CD4-positive, alpha-beta T cell treated with Interleukin-17A for 1 hour (primary cell): ENCODE measurements around the gene LHPP.

Experiments used
- DNase-seq: peaks from one replicate; pipeline ENCODE4 v3.0.0-alpha.2; 2020

Gene LHPP

DNA sequence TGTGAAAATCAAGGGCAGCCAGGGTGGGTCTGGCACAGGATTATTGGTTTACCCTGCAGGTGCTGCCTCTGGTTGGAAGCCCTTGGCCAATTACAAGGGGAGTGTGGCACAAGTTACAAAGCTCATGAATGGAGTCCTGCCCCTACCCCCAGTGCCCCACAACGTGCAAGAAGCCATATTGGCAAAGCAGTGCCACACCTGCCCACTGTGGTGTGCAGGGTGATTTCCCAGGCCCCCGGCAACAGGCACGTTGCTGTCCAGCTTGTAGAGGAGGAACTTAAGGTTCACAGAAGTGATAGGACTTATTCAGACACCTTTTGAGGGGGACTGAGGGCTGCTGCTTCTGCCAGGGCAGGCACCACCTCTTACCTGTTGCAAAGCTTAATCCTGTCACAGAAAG is 11.4 kb downstream of the LHPP start:
- DNase-seq = no peak

DNA sequence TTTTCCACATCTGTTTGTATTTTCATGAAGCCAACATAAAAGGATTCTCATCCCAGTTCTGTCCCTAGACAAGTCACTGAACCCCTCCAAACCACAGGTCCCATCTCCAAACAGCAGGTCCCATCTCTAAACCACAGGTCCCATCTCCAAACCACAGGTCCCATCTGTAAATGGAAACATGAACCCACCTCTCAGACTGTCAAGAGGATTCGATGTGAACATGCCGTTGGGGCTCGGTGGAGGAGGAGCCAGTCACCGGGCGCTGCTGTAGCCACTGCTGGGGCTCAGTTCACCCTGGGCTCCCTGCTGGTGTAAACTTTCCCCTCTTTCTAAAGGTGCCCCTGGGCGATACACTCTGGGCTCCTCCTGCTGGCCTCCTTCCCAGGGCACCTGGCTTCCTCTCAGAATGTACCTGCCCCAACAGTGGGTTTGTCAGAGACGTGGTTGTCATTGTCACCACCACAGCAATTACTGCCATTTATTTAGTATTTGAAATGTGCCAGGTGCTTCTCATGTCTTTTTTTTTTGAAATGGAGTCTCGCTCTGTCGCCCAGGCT is 13.0 kb downstream of the LHPP start:
- no peak for DNase-seq

DNA sequence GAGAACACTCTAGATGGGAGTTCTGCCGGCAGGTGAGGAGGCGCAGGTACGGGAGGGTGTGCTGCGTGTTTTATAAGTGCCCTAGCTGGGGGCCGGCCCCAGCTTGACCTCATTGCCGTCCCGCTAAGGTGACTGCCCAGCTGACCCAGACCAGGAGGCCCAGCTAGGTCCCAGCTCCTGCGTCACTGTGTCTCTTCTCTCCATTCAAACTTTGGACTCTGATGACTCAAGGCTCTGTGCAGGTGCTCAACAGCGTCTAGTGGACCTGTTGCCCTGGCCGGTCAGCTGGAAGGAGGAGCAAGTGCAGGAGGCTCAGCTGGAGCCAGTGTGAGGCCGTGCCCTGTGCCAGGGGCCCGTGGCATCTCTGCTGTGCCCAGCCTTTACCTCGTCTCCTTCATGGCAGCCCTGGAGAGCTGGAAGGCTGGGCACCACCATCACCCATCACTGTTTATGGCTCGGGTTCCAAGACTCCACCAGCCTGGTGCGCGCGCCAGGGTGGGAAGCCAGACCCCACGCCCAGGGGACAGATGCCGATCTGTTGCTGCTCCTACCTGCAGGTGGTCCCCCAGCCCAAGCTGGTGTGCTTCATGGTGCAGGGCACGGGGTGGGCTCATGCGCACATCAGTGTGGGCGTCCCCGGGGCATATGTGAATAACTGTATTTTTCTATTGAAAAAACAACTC is 14.6 kb downstream of the LHPP start:
- no peak for DNase-seq

DNA sequence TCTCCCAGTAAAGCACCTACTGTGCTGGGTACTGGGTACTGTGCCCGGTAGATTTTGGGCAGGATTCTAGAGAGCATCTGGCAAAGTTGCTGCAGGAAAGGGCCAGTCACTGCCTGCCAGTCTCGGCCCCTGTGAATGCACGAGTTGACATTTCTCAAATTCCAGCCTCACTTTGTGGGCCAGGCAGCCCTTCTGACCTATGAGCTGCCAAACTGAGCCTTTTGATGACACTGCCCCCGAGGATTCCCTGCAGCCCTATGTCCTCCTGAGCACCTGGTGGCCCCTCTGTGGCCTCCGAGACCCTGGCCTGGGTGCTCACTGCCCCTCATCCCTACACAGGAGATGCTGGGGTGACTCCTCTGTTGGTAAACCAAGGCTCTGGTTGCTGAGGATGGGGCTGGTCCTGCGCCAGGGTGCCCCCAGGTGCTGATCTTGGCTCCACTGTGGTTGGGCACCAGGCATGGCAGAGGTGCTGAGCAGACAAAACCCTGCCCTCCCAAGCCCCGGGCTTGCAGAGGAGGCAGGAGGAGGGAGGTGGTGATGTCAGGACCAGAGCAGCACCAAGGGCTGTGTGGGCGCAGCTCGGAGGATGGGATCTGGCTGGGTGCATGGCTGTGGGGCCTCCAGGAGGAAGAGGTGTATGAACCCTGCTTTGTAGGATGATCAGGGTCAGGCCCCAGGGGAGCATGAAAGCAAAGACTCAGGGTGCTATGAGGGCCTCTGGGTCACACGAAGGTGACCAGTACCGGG is 16.2 kb downstream of the LHPP start:
- DNase-seq = no peak

DNA sequence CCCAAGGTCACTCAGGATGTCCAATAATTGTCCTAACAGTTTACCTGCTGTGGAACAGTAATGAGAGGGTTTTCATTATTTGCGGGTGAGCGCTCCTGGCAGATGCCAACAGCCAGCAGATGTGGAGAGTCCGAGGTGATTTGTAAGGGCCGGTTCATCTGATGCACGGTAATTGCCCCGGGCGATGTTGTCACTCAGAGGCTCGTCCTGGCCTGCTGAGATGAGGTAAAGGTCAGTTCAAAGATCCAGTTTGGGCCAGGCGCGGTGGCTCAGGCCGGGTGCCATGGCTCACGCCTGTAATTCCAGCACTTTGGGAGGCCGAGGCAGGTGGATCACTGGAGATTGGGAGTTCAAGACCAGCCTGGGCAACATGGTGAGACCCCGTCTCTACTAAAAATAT is 16.9 kb downstream of the LHPP start:
- no peak for DNase-seq

DNA sequence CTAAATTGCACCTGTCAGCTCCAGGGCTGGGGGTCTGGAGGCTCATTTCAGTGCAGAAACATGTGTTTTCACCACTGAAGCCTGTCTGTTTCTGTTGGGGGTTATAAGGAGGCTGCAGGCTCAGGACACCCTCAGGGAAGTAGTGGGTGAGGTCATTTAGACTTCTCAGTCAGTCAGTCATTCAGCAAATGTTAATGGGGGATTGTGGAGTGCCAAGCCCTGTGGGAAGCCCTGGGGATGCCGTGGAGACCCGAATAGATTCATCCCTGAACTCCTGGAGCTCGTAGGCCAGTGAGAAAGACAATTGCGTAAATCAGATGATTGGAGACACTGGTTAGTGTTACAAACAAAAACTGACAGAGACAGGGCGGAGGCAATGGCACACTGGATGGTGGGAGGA is 19.2 kb downstream of the LHPP start:
- no peak for DNase-seq

DNA sequence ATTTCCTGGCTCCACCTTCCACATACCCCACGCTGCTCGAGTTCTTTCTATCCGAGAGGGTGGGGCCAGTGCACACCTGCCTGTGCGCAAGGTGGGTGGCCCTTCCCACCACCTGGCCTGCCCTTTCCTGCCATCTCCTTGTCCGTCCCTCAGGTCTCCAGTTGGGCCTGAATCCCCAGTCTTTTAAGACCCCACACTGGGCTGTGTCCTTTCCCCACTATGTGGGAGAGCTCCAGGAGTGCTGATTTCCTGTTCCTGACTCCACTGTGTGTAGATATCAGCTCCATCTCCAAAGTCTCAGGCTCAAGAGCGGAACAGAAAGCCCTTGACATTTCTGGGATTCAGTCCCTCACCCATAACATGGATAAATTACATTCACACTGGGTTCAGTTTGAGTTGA is 20.1 kb downstream of the LHPP start:
- no peak for DNase-seq

DNA sequence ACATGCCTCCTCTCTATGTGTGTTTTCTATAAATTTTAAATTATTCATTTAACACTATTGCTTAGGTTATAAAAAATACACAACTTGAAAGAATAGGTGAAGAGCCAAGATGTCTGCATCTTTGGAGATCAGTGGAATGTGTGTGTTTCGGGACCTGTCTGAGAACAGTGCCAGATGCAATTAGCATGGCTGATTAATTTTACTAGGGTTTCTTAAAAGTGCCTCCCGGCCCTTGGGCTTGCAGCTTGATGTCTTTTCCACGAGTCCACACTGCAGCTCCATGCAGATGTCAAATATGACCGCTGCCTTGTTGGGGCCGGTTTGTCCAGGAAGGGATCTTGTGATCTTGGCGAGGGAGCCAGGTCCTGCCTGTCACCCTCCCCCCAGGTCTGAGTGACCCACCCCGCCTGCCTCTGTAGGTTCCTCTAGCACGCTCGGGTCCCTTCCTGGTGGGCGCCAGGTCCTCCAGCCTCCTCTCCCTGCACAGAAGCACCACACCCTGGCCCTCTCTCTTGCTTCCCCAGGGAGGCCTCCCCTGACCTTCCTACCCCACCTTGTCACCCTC is 20.7 kb downstream of the LHPP start:
- no peak for DNase-seq

DNA sequence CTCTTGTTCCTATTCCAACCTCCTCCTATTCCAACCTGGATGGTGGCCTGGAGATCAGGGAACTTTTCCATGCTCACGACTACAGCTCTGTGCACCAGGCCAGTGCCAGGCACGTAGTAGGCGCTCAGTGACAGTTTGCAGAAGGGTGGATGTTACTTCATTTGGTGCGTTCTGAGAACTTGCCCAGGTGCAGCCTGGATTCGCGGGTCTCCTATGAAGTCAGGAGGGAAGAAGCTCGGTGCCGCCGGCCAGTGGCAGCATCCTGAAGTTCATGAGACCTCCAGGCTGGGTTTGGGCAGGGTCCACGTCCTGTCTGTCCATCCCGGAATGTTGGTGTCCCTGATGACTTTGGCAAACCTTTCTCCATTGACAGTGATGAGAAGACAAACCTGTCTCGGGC is 21.3 kb downstream of the LHPP start:
- no peak for DNase-seq

DNA sequence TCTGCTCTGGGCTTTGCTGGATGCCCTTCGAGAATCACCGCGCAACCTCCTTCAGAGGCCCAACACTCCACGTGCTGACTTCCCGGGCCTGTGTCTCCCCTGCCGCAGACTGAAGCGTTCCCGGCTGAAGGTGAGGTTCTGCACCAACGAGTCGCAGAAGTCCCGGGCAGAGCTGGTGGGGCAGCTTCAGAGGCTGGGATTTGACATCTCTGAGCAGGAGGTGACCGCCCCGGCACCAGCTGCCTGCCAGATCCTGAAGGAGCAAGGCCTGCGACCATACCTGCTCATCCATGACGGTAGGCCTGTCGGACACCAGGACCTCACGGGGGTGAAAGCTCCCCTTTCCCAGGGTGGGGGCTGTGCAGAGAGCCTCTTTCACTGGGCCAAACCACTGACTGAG is 22.4 kb downstream of the LHPP start:
- DNase-seq = no peak

DNA sequence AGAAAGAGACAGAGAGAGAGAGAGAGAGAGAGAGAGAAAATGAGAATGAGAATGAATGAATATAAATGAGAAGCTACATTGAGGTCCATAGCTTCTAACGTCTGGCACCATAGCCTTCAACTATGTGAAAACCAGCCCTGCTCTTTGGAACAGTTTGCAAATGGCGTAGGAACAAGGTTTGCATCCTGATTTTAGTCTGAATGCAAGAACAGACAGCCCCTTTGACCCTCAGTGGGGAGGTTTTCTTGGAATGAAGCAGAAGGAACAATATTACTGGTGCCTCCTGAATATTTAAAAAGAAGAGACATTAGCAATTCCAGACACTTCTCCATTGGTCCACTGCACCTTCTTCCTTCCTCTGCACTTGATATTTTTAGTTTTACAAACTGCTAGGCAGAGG is 23.0 kb downstream of the LHPP start:
- DNase-seq = no peak

DNA sequence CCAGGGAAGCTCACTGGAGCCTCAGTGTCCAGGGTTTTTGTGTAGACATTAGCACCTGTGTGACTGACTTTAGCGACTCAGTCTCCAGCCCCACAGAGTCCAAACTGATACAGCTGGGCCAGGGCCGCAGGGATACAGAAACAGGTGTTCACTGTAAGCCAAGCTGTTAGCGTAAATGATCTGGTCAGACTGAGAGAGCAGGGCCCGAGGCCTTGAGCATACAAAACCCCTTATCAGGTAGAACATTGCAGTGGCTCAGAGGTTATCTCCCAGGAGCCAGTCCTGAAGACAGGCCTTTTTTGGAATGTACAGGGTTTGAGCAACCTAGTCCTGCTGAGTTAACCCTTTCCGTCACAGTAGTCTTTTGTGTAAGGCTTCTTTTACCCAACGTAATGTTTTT is 25.0 kb downstream of the LHPP start:
- DNase-seq = no peak

DNA sequence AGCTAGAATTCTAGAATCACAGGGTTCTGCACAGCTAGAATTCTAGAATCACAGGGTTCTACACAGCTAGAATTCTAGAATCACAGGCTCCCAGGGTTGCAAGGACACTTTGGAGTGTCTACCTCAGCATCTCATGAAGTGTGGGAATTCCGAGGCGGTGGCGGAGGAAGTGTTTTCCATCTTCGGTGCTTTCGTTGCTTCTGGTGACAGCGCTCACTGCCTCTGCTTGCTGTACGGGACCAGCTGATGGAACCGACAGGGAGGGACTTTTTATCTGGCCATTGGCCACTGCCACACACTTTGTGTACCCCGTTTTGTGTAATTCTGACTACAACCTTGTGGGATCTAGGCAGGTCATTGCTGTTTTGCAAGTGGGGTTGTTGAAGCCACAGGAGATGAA is 29.5 kb downstream of the LHPP start:
- DNase-seq = no peak

DNA sequence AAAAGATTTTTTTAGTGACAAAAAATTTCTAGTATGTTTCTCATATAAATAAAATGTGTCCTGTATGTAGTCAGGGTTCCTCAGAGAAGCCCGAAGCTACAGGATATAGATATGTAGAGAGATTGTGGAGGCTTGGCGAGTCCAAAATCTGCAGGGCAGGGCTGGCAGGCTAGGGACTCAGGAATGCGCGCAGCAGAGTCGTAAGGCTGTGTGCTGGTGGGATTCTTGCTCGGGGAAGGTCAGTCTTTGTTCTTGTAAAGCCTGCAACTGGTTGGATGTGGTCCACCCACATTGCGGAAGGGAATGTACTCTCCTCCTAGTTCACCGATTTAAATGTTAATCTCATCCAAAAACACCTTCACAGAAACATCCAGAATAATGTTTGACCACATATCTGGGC is 30.6 kb downstream of the LHPP start:
- DNase-seq = no peak

DNA sequence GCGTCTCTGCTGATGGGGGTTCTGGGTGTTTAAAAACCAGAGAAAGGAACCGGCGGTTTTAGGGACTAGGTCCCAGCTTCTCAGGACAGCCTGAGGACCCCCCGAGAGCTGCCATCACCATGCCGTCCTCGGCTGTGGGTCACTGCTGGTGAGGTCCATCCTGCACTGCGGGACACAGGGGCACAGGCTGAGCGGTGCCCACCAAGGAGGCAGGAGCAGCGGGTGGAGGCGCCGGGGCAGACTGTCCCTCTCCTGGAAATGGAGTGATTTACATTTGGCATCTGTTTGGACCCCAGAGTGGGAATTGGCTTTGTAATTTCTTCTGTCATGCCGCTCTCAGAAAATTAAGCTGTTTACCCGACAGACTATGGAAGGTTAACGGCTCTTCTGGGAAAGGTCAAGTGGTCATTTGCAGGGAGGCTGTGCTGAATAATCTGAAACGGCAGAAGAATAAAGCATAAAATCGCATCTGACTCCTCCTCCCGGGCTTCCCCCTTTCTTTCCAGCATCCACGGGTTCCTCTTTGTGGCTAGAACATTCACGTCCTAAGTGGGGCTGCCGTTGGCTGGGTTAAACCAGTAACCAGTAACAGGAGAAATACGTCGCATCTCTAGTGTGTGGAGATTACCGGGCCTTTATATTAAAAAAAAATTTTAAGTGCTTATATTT is 31.7 kb downstream of the LHPP start:
- DNase-seq = no peak

DNA sequence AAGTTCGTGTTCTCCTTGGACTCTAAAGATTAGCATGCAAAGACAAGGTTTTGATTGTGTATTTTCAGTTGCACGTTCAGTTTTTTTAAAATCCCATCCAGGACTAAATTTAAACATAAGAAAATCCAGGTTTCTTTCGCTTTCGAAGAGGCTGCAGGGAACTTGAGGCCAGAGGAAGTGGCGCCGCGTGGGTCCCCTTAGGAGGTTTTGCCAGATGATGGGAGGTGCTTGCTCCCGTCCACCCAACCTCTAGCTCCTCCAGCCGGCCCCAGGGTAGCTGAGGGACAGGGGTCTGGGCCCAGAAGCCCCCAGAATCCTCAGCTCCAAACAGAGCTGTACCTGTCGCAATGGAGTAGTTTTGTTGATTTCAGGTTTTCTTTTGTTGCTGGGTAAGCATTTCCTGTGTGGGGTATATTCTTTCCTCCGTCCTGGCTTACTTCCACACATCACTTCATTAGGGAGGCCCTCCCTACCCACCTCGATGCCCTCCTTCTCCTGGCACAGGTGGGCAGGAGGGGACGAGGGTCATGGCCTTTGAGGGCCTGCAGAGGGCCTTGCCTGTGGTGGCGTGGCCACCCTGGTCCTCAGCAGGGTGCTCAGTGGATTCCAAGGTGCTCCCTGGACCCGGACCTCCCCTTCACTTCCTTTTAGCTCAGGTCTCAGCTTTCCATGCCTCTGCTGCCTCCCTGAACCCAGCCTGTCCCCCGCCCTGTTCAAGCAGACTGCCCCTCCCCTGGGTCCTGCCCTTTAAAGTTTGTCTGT is 32.6 kb downstream of the LHPP start:
- no peak for DNase-seq

DNA sequence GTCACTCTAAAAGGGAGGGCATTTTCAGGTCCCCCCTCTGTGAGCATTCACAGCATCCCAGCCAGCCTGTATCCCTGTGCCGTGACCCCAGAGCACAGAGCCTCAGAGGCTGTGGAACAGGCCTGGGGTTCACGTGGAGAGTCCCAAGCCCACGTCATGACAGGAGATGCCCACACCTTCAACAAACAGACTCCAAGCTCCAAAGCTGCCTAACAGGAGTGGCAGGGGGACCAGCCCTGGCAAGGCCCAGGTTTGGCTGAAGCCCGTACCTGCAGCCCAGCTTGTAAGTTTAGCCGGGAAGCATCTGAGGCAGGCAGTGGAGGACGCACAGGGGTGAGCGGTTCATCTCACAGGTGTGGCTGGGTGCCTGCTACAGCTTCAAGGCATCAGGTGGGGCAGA is 33.5 kb downstream of the LHPP start:
- DNase-seq = no peak

DNA sequence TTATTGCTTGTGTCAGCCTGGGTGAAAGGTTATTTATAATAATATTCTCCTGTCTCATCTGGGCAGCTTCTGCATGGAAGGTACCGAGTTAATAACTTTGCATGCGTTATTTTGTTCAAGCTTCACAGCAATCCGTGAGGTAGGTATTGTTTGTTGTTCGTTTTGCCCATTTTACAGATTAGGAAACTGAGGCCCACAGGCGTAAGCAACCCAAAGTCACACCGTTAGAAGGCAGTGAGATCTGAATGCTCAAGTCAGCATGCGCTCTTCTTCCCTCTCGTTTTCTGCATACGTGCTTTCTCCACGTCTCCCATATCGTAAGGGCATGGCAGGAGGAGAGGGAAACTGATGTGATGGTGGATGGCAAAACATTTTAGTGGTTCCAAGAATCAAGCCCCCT is 34.1 kb downstream of the LHPP start:
- DNase-seq = no peak

DNA sequence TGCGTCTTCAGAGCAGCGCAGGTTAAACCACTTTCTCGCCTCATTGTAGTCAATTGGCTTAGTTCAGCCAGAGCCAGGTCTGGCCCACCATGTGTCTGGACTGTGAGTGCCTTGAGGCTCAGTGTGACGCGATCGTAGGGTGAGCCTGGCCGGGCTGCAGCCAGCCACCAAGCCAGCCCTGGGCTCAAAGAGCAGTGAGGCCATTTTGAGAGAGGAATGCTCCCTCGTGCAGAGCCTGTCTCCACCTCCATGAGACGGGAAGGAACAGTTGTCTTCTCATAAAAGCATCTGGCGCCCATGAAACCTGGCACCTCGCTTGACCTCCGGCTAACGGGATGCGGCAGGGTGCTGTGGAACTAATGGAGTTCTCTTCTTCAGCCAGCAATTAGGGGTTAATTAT is 34.5 kb downstream of the LHPP start:
- no peak for DNase-seq

DNA sequence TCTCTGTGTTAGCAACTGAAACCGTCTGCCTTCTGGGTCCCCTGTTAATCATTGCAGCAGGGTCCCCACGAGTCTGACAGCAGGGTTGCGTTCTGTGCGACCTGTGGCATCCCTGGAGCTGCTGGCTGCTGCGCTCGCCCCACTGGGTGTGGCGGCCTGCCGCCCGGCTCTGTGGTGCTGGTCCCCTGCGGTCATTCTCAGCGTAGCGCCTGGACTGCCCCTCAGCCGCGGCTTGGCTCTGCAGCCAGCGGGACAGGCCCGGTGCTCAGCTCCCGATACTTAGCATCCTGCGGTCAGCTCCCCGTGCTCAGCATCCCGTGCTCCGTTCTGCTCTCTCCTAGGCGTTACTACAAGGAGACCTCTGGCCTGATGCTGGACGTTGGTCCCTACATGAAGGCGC is 35.0 kb downstream of the LHPP start:
- no peak for DNase-seq

DNA sequence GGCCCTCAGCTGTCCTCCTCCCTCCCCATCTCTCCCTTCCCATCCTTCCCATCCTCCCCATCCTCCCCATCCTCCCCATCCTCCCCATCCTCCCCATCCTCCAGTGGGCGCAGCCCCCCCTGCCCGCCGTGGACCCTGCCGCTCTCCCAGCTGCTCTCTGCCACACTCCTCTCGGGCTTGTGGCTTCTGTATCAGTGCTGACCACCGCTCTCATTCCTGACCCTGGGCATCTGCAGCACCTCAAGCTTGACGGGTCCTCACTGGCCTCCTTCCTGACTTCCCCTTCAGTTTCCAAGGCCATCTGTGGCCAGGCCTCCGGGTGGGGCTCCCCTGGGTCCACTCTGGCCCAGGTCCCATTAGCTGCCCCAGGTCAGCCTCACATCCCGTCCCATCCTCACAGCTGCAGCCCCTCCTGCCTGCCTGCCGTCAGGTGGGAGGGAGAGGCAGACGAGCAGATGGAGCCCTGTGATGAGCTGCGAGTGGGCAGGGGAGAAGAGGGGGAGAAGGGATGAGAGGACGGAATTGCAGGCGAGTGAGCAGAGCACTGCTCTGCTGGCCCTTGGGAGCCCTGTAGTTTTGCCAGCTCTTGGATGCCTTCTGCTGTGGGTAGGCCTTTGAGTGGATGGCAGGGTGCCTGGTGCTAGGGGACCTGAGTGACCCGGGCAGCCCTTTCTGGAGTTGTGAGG is 35.7 kb downstream of the LHPP start:
- no peak for DNase-seq

DNA sequence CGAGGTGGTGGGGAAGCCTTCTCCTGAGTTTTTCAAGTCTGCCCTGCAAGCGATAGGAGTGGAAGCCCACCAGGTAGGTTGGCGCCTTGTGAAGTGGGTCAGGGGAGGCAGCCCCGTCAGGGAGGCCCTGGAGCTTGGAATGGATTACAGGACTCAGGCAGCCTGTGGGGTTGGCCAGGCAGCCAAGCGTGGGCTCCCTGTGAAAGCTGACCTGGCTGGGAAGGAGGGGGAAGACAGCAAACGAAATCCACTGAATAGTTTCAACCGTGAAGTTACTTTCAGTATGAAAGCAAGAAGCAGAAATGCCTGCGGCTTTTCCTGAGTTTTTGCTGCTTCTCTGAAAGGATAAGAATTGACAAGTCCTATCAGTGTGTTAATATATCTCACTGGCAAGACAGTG is 36.4 kb downstream of the LHPP start:
- DNase-seq = no peak
